GM23248 (cell line): ENCODE measurements around the gene MAGI1. TPM values are rescaled to one million over a fixed set of nuclear protein-coding genes. Genes with fewer than 3 reads are reported as not detected.

Experiments used
- DNase-seq: peaks from one replicate; pipeline ENCODE4 v3.0.0-alpha.2; 2015
- H2AFZ ChIP-seq: fragments of 200-600 bp; sonication (generic); 2 replicates; pipeline ENCODE4 v1.6.1; 2016; ENCODE audit warnings: antibody characterized with exemption
- H3F3A ChIP-seq: fragments of 200-600 bp; sonication (generic); 2 replicates; pipeline ENCODE4 v1.6.1; 2016; ENCODE audit warnings: mild to moderate bottlenecking, antibody characterized with exemption, mixed run types; ENCODE audit not compliant: insufficient read depth
- H3K27ac ChIP-seq: fragments of 200-600 bp; sonication (generic); 2 replicates; pipeline ENCODE4 v1.5.1; 2016; ENCODE audit warnings: mild to moderate bottlenecking
- H3K27me3 ChIP-seq: fragments of 200-600 bp; sonication (generic); replicated peaks from 2 replicates; pipeline ENCODE4 v1.6.1; 2016; ENCODE audit warnings: mild to moderate bottlenecking; ENCODE audit not compliant: insufficient read depth
- H3K36me3 ChIP-seq: fragments of 200-600 bp; sonication (generic); 2 replicates; pipeline ENCODE4 v1.6.1; 2016; ENCODE audit warnings: low read depth, mild to moderate bottlenecking
- H3K4me1 ChIP-seq: fragments of 200-600 bp; sonication (generic); 2 replicates; pipeline ENCODE4 v1.6.1; 2016; ENCODE audit warnings: mild to moderate bottlenecking; ENCODE audit not compliant: insufficient read depth
- H3K4me2 ChIP-seq: fragments of 200-600 bp; sonication (generic); one replicate; pipeline ENCODE4 v1.6.1; 2016; ENCODE audit warnings: mild to moderate bottlenecking; ENCODE audit not compliant: unreplicated experiment
- H3K4me3 ChIP-seq: fragments of 200-600 bp; sonication (generic); 2 replicates; pipeline ENCODE4 v1.5.1; 2016; ENCODE audit warnings: mild to moderate bottlenecking
- H3K79me2 ChIP-seq: fragments of 200-600 bp; sonication (generic); 2 replicates; pipeline ENCODE4 v1.6.1; 2016; ENCODE audit warnings: mild to moderate bottlenecking; ENCODE audit not compliant: insufficient read depth
- H3K9ac ChIP-seq: fragments of 200-600 bp; sonication (generic); 2 replicates; pipeline ENCODE4 v1.6.1; 2016; ENCODE audit warnings: mild to moderate bottlenecking
- H3K9me2 ChIP-seq: fragments of 200-600 bp; sonication (generic); 2 replicates; pipeline ENCODE4 v1.6.1; 2016; ENCODE audit warnings: mixed run types, mild to moderate bottlenecking, moderate library complexity; ENCODE audit not compliant: insufficient read depth
- H3K9me3 ChIP-seq: fragments of 200-600 bp; sonication (generic); one replicate; pipeline ENCODE4 v1.6.1; 2017; ENCODE audit warnings: low read depth
- H4K20me1 ChIP-seq: fragments of 200-600 bp; sonication (generic); 2 replicates; pipeline ENCODE4 v1.6.0; 2016; ENCODE audit not compliant: insufficient read depth
- EZH2 ChIP-seq: fragments of 200-600 bp; sonication (generic); IDR thresholded peaks from 2 replicates; pipeline ENCODE4 v1.6.1; 2018; ENCODE audit warnings: antibody characterized with exemption, mild to moderate bottlenecking; ENCODE audit not compliant: insufficient read depth, poor library complexity, severe bottlenecking
- EZH2phosphoT487 ChIP-seq: fragments of 200-600 bp; sonication (generic); IDR thresholded peaks from 2 replicates; pipeline ENCODE4 v1.6.1; 2018; ENCODE audit warnings: antibody characterized with exemption, moderate library complexity, mild to moderate bottlenecking, low read depth; ENCODE audit not compliant: insufficient read depth
- WGBS, 2 experiments: methylation state at CpG; one replicate each; pipeline ENCODE4 v1.1.6; 2015 to 2017; ENCODE audit warnings: low lambda C conversion rate in 2 of 2, low coverage in 1 of 2; ENCODE audit errors: missing lambda C conversion rate in 2 of 2; 5-methylcytosine and 5-hydroxymethylcytosine counted together
- in situ Hi-C: fragments of 300-500 bp; cut with MboI; formaldehyde crosslinking; loops from 2 replicates; pipeline ENCODE4 v1.15.0; 2020
- polyA plus RNA-seq: library from polyadenylated mRNA; unstranded; fragments of >200 nt; fragmentation: Nextera tagmentation; extraction: Ambion mirVana; gene quantifications from 2 replicates; pipeline ENCODE4 v1.2.1, GENCODE V29; 2016
- total RNA-seq: library from RNA; depleted of rRNA; stranded (reverse); fragments of >200 nt; shearing (Covaris generic); gene quantifications from 2 replicates; pipeline ENCODE4 v1.2.3, GENCODE V29; 2014

Gene MAGI1
- total and polyA plus RNA-seq, 2 experiments from 2014 or later = 7.3 to 13.8 TPM

GRCh38 chr3:65660000-65660598, 378.6 kb downstream of the MAGI1 start:
- 93 to 95% methylated on average over 5 of the region's 5 CpGs for WGBS, 2 experiments
- no peak overlapping the region for H3K9ac ChIP-seq
- H3K27ac ChIP-seq = no peak overlapping the region
- TF ChIP-seq EZH2 (no peak), EZH2phosphoT487 (no peak)
- in situ Hi-C loops = no loop called here
- H3K4me3 ChIP-seq = no peak overlapping the region
- no peaks in the 10 kb centered on the region for H3K9me3 ChIP-seq
- H2AFZ ChIP-seq = no peak overlapping the region
- no peaks in the 10 kb centered on the region for H3F3A ChIP-seq
- no peaks in the 10 kb centered on the region for H3K4me1 ChIP-seq
- no peaks in the 10 kb centered on the region for H3K27me3 ChIP-seq
- no peaks in the 10 kb centered on the region for H3K9me2 ChIP-seq
- no peaks in the 10 kb centered on the region for H3K36me3 ChIP-seq
- 0 out of 2 replicates have a peak, but pooled peaks cover 5% of the 10 kb centered on the region for H4K20me1 ChIP-seq
- no peak overlapping the region for H3K4me2 ChIP-seq
- 0 out of 2 replicates have a peak, but pooled peaks cover 15% of the 10 kb centered on the region for H3K79me2 ChIP-seq
- DNase-seq = no peak

- H3K27me3 ChIP-seq = no peaks in the 10 kb centered on the region
- H3K4me1 ChIP-seq = no peaks in the 10 kb centered on the region
- no peaks in the 10 kb centered on the region for H3F3A ChIP-seq
- in situ Hi-C loops = no loop called here
- no peak for DNase-seq
- H3K4me3 ChIP-seq = no peak overlapping the region
- no peak overlapping the region for H3K4me2 ChIP-seq
- H3K9me3 ChIP-seq = no peaks in the 10 kb centered on the region
- no peak for TF ChIP-seq EZH2phosphoT487
- no peak for TF ChIP-seq EZH2
- no peaks in the 10 kb centered on the region for H3K36me3 ChIP-seq
- 68 to 84% methylated on average over 6 of the region's 6 CpGs for WGBS, 2 experiments
- H3K9ac ChIP-seq = no peak overlapping the region
- H3K9me2 ChIP-seq = no peaks in the 10 kb centered on the region
- H4K20me1 ChIP-seq = 0 out of 2 replicates have a peak, but pooled peaks cover 5% of the 10 kb centered on the region
- 0 out of 2 replicates have a peak, but pooled peaks cover 10% of the 10 kb centered on the region for H3K79me2 ChIP-seq
- no peak overlapping the region for H3K27ac ChIP-seq
- no peak overlapping the region for H2AFZ ChIP-seq
Observed at GRCh38 chr3:65659396-65659795, 379.3 kb downstream of the MAGI1 start.

- Histone ChIP-seq H2AFZ (no peak overlapping the region), H4K20me1 (0 out of 2 replicates have a peak, but pooled peaks cover 7% of the 10 kb centered on the region), H3K9me2 (no peaks in the 10 kb centered on the region), H3K9me3 (no peaks in the 10 kb centered on the region), H3K36me3 (no peaks in the 10 kb centered on the region), H3K4me1 (no peaks in the 10 kb centered on the region), H3K27ac (no peak overlapping the region), H3K79me2 (0 out of 2 replicates have a peak, but pooled peaks cover 7% of the 10 kb centered on the region), H3F3A (no peaks in the 10 kb centered on the region), H3K4me2 (no peak overlapping the region), H3K9ac (no peak overlapping the region), H3K27me3 (no peaks in the 10 kb centered on the region), H3K4me3 (no peak overlapping the region)
- no peak for TF ChIP-seq EZH2
- no peak for TF ChIP-seq EZH2phosphoT487
- 49 to 58% methylated on average over 2 of the region's 2 CpGs for WGBS, 2 experiments
- no peak for DNase-seq
- in situ Hi-C loops = no loop called here
Observed at GRCh38 chr3:65658401-65658800, 380.3 kb downstream of the MAGI1 start.

GRCh38 chr3:65655061-65655460, 383.7 kb downstream of the MAGI1 start:
- Histone ChIP-seq H3K4me1 (no peaks in the 10 kb centered on the region), H3K9me2 (0 out of 2 replicates have a peak, but pooled peaks cover 3% of the 10 kb centered on the region), H2AFZ (no peak overlapping the region), H3K9ac (no peak overlapping the region), H3K79me2 (peaks cover 4% of the 10 kb centered on the region; the same call in 1 of the 2 replicates), H4K20me1 (0 out of 2 replicates have a peak, but pooled peaks cover 8% of the 10 kb centered on the region), H3K9me3 (no peaks in the 10 kb centered on the region), H3K36me3 (no peaks in the 10 kb centered on the region), H3K27ac (no peak overlapping the region), H3K4me3 (no peak overlapping the region), H3K4me2 (no peak overlapping the region), H3F3A (no peaks in the 10 kb centered on the region), H3K27me3 (no peaks in the 10 kb centered on the region)
- in situ Hi-C loops = no loop called here
- DNase-seq = no peak
- 97 to 98% methylated on average over 4 of the region's 4 CpGs for WGBS, 2 experiments
- TF ChIP-seq EZH2phosphoT487 = no peak
- no peak for TF ChIP-seq EZH2
